Right lobe of liver (tissue), 6 donors: ENCODE results near the gene CILP2. TPM values are rescaled to one million over a fixed set of nuclear protein-coding genes. Genes with fewer than 3 reads are reported as not detected.

Experiments
- ATAC-seq, 4 donors: fragments of 200-7000 bp; cut with Tn5 transposase; one replicate each; pipeline ENCODE4 v1.9.1; 2020; ENCODE audit warnings: mild to moderate bottlenecking in 4 of 4, moderate library complexity in 4 of 4
- DNase-seq, 3 donors: peaks; one replicate each; pipeline ENCODE4 v3.0.0-alpha.2; 2020
- H3K27ac ChIP-seq, 3 donors: fragments of 200-600 bp; one replicate each; pipeline ENCODE4 v1.8.0; 2022
- H3K27me3 ChIP-seq, 2 donors: fragments of 200-600 bp; one replicate each; pipeline ENCODE4 v1.8.0; 2022
- H3K36me3 ChIP-seq, 4 donors: fragments of 200-600 bp; sonication (generic) in 1 of 4; one replicate each; pipeline versions ENCODE4 v1.5.1 to v1.8.0; 2017 to 2022; ENCODE audit warnings: control low read depth in 1 of 4
- H3K4me1 ChIP-seq, 4 donors: fragments of 200-600 bp; sonication (generic) in 1 of 4; one replicate each; pipeline versions ENCODE4 v1.5.1 to v1.8.0; 2017 to 2022; ENCODE audit warnings: control low read depth in 1 of 4
- H3K4me3 ChIP-seq, 3 donors: fragments of 200-600 bp; one replicate each; pipeline ENCODE4 v1.8.0; 2022
- H3K9me3 ChIP-seq, 4 donors: fragments of 200-600 bp; sonication (generic) in 1 of 4; one replicate each; pipeline versions ENCODE4 v1.5.1 to v1.8.0; 2017 to 2022; ENCODE audit warnings: control low read depth in 1 of 4
- CTCF ChIP-seq, 4 donors: fragments of 200-600 bp in 3 of 4; fragments of 450-650 bp in 1 of 4; IDR thresholded peaks; one replicate each; pipeline versions ENCODE4 v1.5.1 to v1.8.0; 2016 to 2022; ENCODE audit warnings: antibody characterized with exemption in 4 of 4, mild to moderate bottlenecking in 2 of 4
- POLR2A ChIP-seq: fragments of 450-650 bp; IDR thresholded peaks from one replicate; pipeline ENCODE4 v1.6.1; 2017; ENCODE audit warnings: antibody characterized with exemption, mild to moderate bottlenecking
- WGBS: methylation state at CpG from one replicate; pipeline ENCODE4 v1.1.6; 2018; ENCODE audit warnings: low coverage, low lambda C conversion rate; ENCODE audit not compliant: insufficient coverage; ENCODE audit errors: missing lambda C conversion rate; 5-methylcytosine and 5-hydroxymethylcytosine counted together
- intact Hi-C, 2 donors: fragments of 100-400 bp; cut with DNase I; formaldehyde crosslinking; loops; one replicate each; pipeline versions ENCODE4 v1.11.2 to v1.14.1; 2022
- total RNA-seq, 6 experiments: library from RNA; depleted of rRNA in 2 of 6; stranded (reverse); fragments of >200 nt in 2 of 6; fragmentation: NEBNext Ultra II Directional in 3 of 6; extraction: Animal tissue kit (Norgen Biotek cat#: 25700) in 3 of 6; gene quantifications; one replicate each; pipeline versions ENCODE4 v1.1.0 to v1.2.4, GENCODE V29; 2016 to 2023
- donor health status: DM: no; HTN: yes; CAD: no.
- donor health status: DM: no; HTN: no; CAD: no.
- donor health status: DM: no; HTN: no; CAD: no.
- donor health status: DM: no; HTN: yes; CAD: no.
- donor health status: DM: no; HTN: yes; CAD: no.

Gene CILP2
- total RNA-seq, 6 experiments from 2014 or later: 0.05 to 0.33 (median 0.19) TPM; not detected in 2

- H3K36me3 ChIP-seq: peaks cover 7 to 46% (median 22%) of the 10 kb centered on the region in 4 donors
These were observed 33.1 kb upstream of the CILP2 start for GRCh38 chr19:19504754-19505668.

GRCh38 chr19:19505669-19506326 lies 32.3 kb upstream of the CILP2 start:
- Histone ChIP-seq H3K4me1 (no peaks in the 10 kb centered on the region), H3K9me3 (no peaks in the 10 kb centered on the region), H3K27me3 (no peaks in the 10 kb centered on the region), H3K27ac (no peak overlapping the region), H3K36me3 (peaks cover 7 to 42% (median 22%) of the 10 kb centered on the region in 4 donors), H3K4me3 (no peak overlapping the region)
- intact Hi-C loops: no loop called here
- TF ChIP-seq CTCF (IDR thresholded peaks at IDR 0.05) (no peak), POLR2A (no peak)
- DNase-seq: peak in 1 of 3 donors; percentile 50
- ATAC-seq: no peak
- WGBS: 88% methylated on average over 15 of the region's 27 CpGs

More at GRCh38 chr19:19504754-19505668, 33.1 kb upstream of the CILP2 start:
- TF ChIP-seq CTCF (IDR thresholded peaks at IDR 0.05) (no peak), POLR2A (no peak)
- ATAC-seq (no peak), DNase-seq (peak in 1 of 3 donors; percentile 50)
- Histone ChIP-seq H3K27me3 (no peaks in the 10 kb centered on the region), H3K9me3 (no peaks in the 10 kb centered on the region), H3K4me3 (no peak overlapping the region), H3K4me1 (no peaks in the 10 kb centered on the region), H3K27ac (no peak overlapping the region)
- WGBS: 92% methylated on average over 6 of the region's 23 CpGs
- intact Hi-C loops: no loop called here

GRCh38 chr19:19506592-19506991 lies 31.5 kb upstream of the CILP2 start:
- H3K27me3 ChIP-seq: no peaks in the 10 kb centered on the region
- intact Hi-C loops: no loop called here
- TF ChIP-seq POLR2A (no peak), CTCF (IDR thresholded peaks at IDR 0.05) (no peak)
- peaks cover 7 to 34% (median 18%) of the 10 kb centered on the region in 4 donors for H3K36me3 ChIP-seq
- H3K4me3 ChIP-seq: no peak overlapping the region
- no peaks in the 10 kb centered on the region for H3K9me3 ChIP-seq
- WGBS: 89% methylated on average over 12 of the region's 12 CpGs
- H3K27ac ChIP-seq: no peak overlapping the region
- no peak for DNase-seq
- ATAC-seq: no peak
- H3K4me1 ChIP-seq: no peaks in the 10 kb centered on the region

GRCh38 chr19:19507354-19507753 lies 30.7 kb upstream of the CILP2 start:
- no CpG with 5 or more reads among the region's 8 CpGs for WGBS
- no peak overlapping the region for H3K4me3 ChIP-seq
- H3K36me3 ChIP-seq: peaks cover 6 to 27% (median 15%) of the 10 kb centered on the region in 4 donors
- ATAC-seq (no peak), DNase-seq (no peak)
- intact Hi-C loops: no loop called here
- no peaks in the 10 kb centered on the region for H3K27me3 ChIP-seq
- no peaks in the 10 kb centered on the region for H3K4me1 ChIP-seq
- TF ChIP-seq POLR2A: no peak
- no peak for TF ChIP-seq CTCF (IDR thresholded peaks at IDR 0.05)
- H3K9me3 ChIP-seq: no peaks in the 10 kb centered on the region
- H3K27ac ChIP-seq: no peak overlapping the region
